C1 segment of cervical spinal cord (tissue), 14 donors: Measurements from ENCODE around the gene FGF7.
"Not testable (repeated sequence)": the region's sequence is repeated elsewhere in the genome, so short reads cannot be mapped to it uniquely, and the experiment has no call there.

Experiments used
- DNase-seq, 14 donors: peaks; one replicate each; lab custom pipeline; 2025; lab: John Stamatoyannopoulos, UW

FGF7 gene

DNA sequence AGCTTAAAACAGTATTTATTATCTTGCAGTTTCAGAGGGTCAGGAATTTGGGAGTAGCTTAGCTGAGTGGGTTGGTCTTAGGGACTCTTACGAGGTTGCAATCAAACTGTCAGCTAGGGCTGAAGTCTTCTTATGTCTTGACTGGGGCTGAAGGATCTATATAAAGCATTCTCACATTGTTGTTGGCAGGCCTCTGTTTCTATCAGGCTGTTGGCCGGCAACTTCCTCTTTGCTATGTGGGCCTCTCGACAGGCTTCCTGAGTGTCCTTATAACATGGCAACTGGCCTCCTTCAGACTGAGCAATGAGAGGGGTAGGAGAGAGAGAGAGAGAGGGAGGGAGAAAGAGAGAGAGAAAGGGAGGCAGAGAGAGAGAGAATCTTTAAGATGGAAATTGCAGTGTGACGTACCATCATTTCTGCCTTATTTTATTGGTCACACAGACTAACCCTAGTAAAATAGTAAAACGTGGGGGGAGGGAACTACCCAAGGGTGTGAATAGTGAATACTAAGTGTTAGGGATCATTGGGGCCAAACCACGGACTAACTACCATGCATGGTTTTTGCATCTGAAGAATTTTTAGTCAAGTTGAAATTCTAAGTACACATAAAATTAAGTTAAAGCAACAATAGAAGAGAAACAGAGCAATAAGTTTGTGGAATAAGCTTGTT is 16.1 kb downstream of the FGF7 start:
- DNase-seq, result peak in 4 of 14 donors; percentile 1 to 13 (median 4)

DNA sequence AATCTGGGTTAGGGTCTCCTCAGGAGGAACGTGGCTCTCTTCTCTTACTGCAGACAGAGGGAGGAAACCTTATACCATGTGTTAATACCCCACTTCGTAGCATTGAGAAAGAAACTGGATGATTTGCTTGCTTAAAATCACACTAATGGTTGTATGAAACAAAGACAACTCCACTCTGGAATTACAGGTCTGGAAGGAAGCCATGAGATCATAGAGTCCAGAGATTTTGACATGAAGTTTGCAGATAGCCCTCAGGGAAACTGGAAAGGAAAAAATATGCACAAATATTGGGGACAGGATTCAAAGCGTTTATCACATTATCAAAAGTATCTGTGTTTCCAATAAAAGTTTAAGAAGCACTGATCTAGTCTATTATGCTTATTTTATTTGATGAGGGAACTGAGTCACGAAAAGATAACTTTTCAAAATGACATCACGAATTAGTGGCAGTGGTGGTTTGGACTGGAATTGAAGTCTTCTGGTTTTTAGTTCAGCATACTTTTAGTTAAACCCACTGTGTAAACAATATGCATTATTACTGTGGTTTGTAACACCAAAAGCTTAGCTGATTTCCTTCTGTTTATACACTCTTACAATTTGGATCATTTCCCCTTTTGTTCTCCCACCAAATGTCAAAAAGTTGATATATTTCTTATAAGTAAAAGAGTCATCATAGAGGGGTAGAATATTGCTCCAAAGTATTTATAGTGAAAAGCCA is 16.8 kb downstream of the FGF7 start:
- no peak for DNase-seq

DNA sequence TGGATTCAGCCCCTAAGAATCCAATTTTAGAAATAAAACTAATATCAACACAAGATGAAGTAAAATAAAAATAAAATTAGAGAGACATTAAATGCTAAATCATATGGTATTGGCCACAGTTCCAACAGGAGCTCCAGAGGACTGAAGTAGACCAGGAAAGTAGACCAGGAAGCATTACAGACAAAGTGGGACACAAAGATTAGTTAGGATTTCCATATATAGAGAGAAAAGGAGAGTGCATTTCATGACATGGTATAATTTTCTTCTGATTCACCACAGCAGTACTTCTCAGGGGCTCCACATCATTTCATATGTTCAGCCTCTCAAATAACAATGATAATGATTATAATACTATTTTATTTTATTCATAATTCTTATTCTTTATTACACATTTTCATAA is 18.3 kb downstream of the FGF7 start:
- DNase-seq, result no peak

DNA sequence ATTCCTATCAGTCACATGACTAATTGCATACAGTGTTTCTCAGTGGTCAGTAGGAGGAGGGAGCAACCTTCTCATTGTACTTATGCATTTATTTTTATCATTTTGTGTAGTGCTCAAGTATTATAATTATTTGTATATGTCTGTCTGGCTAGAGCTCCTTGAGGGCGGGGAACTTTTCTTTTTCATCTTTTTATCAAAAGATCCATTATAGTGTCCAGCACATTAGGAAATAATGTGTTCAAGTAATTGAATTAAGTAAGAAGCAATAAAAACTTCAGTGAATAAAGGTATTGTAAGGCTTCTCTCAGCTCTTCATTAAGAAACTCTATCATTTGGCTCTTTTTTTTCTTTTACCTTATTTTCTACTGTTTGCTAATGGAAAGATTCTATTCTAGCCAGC is 18.8 kb downstream of the FGF7 start:
- no peak for DNase-seq

DNA sequence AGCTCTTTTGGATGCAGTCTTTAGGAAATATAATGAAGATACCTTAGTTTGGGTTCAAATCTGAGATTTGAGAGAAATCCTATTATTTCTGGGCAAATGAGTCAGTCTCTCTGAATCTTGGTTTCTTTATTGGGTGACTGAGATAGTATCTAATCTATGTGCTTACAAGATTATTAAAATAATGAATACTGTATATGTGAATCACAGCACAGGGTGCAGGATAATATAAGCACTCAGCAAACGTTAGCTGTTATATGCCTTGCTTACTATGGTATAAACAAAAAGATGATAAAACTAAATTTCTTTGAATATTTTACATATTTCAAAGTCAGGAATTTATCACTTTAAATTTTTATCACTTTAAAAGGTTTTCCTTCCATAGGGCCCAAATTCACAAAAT is 29.6 kb downstream of the FGF7 start:
- no peak for DNase-seq

DNA sequence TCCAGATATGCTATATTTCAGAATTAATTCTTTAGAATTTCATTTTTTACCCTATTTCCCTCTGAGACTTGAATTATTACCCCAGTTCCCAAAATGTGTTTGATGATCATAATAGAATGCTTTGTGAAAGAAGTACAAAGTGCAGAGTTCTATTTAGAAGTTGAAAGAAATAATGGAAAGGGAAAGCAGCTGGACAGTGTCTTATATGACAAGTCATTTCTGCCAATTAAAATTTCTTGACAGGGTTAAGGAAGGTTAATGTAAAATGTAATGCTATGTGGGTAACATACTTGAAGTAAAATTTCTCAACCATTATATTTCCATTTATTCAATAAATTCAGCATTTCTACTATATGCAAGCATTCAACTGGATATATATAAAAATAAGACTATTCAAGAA is 33.1 kb downstream of the FGF7 start:
- no peak for DNase-seq

DNA sequence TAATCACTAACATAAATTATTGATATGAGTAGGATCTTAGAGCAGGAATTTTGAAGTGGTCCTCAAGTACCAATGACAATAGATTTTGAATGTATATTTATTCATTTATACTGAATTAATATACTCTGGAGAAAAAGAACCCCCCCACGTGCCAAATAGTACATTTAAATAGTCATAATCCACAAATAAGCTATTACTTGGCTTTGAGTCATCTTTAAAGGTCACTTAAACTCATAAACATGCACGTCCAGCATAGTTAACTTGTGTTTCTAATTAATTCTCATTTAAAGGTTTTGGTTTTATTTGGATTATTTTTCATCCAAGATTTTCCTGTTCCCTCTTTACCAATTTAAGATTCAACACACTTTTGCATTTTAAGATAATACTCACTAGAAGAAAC is 35.1 kb downstream of the FGF7 start:
- DNase-seq, result no peak

DNA sequence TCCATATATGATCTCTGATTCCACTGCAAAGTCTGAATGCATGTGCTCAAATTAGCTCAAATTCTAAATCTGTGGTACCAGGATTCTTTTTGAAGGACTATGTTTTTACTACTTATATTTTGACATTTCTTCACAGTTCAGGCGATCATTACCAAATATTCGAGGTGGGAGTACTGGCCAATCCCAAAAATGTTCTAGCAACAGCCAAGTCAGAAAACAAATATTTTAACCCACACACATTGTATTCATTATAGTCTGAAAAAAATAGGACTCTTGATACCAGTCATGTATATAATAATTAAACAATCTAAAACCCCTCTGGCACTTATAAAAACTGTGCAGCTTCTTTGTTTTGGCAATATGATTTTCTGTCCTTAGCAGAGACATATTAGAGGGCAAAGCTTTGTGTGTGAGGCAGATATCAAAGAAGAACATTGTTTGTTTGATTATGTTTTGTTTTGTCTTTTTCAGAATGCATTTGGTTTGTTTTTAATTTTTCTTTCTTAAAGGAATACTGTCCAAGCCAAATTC is 37.4 kb downstream of the FGF7 start:
- no peak for DNase-seq

DNA sequence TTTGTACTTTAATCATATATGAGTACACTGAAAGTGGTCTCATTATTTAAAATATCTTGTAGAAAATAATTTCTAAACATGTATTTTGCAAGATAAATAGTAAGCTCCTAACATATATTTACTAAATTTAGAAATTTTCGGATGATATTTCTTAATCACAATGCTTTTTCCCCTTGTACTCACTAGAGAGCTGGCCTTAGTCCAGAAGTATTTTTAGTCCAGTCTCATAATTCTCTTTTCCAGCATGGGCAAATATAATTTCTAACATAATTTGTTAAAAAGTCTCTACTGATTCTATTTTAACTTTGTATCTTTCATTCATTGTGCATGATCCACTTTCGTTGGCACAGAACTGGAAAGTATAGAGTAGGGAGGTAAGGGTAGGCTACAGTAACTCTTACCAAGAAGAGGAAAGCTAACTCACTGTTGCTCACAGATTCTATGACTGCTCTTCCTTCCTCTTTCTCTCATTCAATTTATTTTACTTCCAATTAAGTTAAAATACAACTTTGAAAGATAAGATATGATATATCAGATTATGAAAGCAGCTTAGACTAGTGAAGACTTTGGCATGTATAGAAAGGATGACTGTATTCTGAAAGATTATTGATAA is 39.3 kb downstream of the FGF7 start:
- DNase-seq, result no peak

DNA sequence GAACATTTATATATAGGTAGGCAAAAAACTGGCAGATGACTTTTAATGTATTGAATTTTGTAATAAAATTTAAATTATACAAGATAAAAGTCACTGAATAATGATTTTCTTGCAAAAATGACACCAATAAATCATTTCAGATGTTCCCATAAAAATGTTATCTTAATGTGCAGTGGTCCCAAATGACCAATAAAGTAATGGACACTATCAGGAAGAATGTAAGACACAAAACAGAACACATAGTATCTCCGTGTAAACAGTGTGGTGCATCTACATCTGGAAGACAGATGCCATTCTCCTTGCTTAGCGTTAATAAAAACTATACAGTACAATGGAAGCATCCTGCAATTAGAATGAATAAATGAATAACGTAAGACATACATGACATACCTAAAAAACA is 41.5 kb downstream of the FGF7 start:
- no peak for DNase-seq

DNA sequence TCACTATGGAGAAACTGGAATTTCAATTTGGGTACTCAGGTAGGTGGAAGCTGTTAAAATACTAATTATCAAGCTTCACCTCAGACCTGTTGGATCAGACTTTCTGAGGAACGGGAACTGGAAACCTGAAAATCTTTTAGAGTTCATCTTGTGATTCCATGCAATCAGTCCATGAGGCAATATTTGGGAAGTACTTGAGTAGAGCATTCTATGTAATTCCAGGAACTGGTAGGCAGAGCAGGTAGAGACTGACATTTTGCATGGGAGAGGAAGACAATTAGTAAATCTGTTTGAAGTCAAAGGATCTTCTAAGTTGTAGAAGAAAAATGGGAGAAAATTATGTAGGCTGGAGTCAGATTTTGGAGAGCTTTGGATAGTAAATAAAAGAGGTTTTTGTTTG is 43.1 kb downstream of the FGF7 start:
- no peak for DNase-seq

DNA sequence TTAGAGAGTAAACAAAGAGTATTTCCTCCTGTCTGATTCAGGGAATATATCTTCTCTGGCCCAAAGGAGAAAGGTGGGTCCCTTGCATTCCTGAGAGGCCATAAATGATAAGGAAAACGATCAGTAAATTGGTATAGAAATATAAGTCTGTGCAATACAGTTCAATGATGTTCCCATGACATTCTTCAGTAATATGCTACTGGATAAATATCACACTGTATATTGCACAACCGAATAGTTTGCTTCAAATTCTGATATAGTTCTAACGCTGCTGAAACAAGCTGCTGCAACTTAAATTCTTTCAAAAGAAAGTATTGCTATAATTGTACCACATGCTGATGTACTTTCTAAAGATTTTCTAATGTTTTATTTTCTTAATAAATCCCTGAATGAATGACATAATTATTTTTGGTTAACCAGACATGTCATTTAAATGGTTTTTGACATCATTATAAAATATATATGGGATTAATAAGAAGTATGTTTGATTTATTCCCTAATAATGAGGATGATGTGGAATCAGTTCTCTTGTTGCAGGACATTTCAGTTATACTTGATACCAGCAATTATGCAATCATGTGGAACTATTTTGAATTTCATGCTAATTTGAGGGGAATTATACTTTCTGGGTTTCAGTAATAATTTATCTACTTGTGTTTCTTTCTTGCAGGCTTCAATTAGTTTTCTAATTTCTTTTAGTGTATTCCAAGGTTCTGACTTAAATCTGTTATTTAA is 44.9 kb downstream of the FGF7 start:
- DNase-seq, result no peak

DNA sequence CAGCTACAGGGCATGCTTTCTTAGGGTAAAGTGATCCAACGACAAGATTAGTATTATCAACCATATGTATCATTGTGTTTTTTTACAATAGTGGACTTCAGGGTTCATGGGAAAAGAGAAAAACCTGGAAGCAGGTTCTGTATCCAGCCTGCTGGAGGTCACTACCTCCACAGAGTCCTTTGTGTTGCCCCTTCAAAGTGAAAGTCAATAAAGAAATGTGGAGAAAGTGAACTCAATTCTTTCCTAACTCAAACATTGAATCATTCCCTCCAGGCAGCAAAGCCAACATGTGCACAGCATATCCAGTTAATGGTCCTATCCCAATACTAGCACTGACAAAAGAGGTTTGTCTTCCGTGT is 45.4 kb downstream of the FGF7 start:
- no peak for DNase-seq

DNA sequence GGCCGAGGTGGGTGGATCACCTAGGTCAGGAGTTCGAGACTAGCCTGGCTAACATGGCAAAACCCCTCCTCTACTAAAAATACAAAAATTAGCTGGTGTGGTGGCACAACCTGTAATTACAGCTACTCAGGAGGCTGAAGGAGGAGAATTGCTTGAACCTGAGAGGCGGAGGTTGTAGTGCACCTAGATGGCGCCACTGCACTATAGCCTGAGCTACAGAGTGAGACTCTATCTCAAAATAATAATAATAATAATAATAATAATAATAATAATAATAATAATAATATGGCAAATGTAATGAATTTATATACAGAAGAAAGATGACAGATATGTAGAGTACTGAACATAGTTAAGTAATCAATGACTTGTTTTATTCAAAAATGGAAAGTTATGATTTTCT is 48.2 kb downstream of the FGF7 start:
- not testable (repeated sequence) for DNase-seq

DNA sequence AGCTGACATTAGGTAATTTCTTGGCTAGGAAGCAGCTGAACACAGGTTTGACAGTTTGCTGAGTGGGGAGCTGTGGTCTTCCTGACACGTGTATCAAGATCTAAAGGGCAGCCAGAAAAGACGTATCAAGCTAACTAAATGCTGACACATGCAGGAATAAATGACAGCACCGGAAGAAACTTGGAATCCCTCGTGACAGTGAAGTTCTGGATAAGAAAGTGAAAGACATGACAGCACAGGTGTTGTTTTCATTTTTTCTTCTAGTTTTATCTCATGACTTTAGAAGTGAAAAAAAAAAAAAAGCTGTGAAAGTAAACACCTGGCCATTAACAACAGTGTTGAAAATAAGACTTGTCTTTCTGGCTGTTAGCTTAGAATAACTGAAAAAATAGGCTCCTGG is 48.7 kb downstream of the FGF7 start:
- DNase-seq, result no peak

DNA sequence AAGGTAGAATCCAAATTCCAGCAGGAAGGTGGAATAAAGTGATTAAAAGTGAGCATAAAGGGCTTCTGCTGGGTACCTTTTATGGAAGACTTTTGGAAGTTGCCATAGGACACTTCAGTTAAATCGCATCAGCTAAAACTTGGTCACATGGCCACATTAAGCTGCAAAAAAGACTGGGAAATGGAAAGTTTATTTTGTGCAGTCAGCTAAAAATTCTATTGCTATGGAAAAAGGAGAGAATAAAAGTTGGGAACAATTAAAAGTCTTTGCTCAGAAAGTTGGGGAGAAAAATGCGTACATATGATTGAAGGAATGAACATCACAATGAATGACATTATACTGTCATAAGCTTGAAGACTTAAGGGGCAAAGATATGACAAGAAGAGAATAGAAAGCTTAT is 49.3 kb downstream of the FGF7 start:
- DNase-seq, result no peak

DNA sequence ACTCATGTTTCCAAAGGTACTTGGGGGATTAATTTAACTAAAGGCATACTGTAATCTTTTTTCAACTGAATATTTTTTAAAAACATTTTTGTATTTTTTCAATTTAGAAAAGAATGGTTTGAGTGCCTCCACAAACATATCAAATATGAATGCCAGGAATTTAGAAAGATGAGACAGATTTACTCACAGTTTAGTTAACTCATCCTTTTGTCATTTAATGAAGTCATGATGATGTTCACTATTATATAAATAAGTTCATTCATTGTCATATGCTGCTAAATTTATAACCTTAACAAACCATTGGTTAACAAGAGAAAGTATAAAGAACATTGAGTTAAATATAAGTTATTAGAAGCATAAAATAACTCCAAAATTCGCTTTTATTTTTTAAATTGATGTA is 50.0 kb downstream of the FGF7 start:
- DNase-seq, result no peak

DNA sequence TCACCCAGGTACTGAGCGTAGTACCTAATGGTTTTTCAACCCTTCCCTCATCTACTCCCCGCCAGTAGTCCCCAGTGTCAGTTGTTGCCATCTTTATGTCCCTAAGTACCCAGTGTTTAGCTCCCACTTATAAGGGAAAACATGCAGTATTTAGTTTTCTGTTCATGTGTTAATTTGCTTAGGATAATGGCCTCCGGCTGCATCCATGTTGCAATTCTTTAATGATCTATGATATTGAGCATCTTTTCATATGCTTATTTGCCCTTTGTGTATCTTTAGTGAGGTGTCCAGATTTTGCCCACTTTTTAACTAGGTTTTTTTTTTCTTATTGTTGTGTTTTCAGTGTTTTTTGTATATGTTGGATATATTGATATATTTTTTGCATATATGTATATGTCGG is 55.0 kb downstream of the FGF7 start:
- DNase-seq, result not testable (repeated sequence)

DNA sequence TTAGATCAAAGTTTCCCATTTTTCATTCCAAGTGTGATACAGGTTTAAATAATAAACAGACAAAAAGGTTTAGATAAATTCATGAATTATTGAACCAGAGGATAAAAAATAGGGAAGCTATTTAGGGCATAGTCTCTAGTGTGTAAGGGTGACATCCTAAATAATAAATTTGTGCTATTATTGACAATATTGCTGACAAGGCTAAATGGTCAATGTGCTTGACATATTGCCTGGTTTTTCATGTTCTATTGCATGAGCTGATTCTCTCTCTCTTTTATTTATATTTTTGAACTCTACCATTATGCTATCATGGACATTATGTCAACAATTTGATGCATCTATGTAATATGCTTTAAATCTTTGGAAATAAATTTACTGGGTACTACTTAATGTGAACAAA is 55.9 kb downstream of the FGF7 start:
- DNase-seq, result not testable (repeated sequence)

DNA sequence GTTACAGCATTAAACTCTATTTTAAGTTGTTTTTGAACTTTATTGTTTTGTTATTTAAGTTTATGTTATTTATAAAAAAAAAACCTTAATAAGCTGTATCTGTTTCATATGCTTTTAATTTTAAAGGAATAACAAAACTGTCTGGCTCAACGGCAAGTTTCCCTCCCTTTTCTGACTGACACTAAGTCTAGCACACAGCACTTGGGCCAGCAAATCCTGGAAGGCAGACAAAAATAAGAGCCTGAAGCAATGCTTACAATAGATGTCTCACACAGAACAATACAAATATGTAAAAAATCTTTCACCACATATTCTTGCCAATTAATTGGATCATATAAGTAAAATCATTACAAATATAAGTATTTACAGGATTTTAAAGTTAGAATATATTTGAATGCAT is 62.4 kb downstream of the FGF7 start:
- not testable (repeated sequence) for DNase-seq

DNA sequence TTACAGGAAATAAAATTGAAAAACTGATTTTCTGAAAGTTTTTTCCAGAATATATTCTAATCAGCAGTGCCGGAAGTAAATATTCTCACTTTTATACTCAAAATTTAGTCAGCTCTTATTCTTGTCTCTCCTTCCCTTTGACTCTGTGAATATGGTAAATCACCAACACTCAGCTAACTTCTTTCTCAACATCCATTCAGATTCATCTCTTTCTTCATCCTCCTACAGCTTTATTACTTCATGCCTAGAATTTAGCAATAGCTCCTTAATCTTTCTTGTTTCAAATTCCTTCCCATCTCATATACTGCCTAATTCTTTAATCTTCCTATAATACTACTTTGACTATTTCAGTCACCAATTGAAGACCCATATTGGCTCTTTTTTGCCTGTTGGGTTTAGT is 67.9 kb downstream of the FGF7 start:
- no peak for DNase-seq

DNA sequence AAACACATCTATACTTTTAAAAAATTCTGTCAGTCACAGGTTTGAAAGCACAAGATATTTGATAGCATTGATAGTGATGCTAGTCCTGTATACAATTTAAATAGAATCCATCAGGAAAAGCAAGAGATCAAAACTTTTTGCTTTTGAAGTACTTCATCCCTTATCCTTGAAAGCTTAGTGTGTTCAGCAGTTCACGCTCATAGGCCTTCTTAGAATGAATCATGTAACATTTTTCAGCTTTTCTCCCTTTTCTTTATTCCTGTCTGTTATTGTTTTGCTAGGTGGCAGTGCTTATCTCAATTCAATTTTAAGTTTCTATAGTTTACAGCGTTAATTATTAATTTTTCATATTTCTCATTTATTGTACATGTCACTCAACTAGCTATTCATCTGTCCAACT is 69.1 kb downstream of the FGF7 start:
- DNase-seq, result no peak
